ENCODE data around the gene TLR1.

DNA sequence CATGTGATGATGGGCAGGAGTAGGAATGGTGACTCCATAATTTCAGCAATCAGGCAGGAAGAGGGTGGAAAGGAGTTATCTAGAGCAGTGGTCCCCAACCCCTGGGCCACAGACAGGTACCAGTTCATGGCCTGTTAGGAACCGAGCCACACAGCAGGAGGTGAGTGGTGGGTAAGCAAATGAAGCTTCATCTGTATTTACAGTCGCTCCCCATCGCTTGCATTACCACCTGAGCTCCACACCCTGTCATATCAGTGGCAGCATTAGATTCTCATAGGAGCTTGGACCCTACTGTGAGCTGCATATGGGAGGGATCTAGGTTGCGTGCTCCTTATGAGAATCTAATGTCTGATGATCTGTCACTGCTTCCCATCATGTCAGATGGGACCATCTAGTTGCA, 20.4 kb downstream of the TLR1 start:
- TF ChIP-seq EZH2 (IDR thresholded peaks at IDR 0.05; ENCODE audit: borderline replicate concordance, insufficient read depth, low read depth, low read length, poor library complexity, severe bottlenecking), result no peak
- TF ChIP-seq, protein P1, sequence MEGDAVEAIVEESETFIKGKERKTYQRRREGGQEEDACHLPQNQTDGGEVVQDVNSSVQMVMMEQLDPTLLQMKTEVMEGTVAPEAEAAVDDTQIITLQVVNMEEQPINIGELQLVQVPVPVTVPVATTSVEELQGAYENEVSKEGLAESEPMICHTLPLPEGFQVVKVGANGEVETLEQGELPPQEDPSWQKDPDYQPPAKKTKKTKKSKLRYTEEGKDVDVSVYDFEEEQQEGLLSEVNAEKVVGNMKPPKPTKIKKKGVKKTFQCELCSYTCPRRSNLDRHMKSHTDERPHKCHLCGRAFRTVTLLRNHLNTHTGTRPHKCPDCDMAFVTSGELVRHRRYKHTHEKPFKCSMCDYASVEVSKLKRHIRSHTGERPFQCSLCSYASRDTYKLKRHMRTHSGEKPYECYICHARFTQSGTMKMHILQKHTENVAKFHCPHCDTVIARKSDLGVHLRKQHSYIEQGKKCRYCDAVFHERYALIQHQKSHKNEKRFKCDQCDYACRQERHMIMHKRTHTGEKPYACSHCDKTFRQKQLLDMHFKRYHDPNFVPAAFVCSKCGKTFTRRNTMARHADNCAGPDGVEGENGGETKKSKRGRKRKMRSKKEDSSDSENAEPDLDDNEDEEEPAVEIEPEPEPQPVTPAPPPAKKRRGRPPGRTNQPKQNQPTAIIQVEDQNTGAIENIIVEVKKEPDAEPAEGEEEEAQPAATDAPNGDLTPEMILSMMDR (IDR thresholded peaks at IDR 0.05), result no peak

All from B cell (primary cell).